ENCODE data around the gene RPL38.

RPL38 gene

GRCh38 chr17:74216505-74216904, 13.0 kb downstream of the RPL38 start:
- Histone ChIP-seq H3K4me3 (ENCODE audit: low read length) (no peak overlapping the region), H3K9me3 (ENCODE audit: low read length) (no peaks in the 10 kb centered on the region), H3K36me3 (ENCODE audit: insufficient read depth, low read length) (peaks cover 7% of the 10 kb centered on the region), H3K4me1 (ENCODE audit: insufficient read depth, low read length) (peaks cover 25% of the 10 kb centered on the region), H2AFZ (ENCODE audit: low read depth, low read length) (no peak overlapping the region), H3K27me3 (ENCODE audit: insufficient read depth, low read length) (no peaks in the 10 kb centered on the region)

DNA sequence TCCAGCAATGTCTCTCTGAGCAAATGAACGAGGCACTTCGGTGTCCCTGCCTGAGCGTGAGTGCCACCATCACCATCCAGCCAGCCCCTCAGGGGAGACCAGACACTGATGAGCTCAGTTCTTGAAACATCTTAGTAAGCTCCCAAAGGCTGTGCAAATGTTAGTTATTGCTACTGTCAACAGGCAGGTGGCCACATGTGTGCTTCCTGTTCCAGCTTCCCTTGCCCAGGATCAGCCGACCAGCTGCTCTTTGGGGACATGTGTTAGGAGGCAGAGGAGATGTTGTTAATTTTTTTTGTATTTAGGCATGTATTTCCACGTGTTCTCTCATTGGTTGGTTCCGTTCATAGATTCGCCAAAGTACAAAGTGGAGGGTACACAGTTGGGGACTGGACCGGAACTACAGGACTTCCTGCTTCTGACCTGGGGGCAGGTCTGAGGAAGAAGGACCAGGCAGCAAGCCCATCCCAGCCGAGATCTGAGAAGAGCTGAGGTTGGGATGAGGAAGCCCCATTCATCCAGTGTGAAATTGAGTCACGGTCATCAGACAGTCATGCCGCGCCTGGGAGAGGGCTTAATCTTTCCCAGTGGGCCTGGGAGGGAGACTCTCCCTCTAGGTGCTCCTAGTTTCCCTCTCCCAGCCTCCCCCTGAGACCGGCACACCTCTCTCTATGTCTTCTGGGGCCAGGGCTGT, 13.7 kb downstream of the RPL38 start:
- H3K9me3 ChIP-seq (ENCODE audit: low read length): no peaks in the 10 kb centered on the region
- no peaks in the 10 kb centered on the region for H3K27me3 ChIP-seq (ENCODE audit: insufficient read depth, low read length)
- no peak overlapping the region for H2AFZ ChIP-seq (ENCODE audit: low read depth, low read length)
- H3K36me3 ChIP-seq (ENCODE audit: insufficient read depth, low read length): peaks cover 7% of the 10 kb centered on the region
- peaks cover 18% of the 10 kb centered on the region for H3K4me1 ChIP-seq (ENCODE audit: insufficient read depth, low read length)
- H3K4me3 ChIP-seq (ENCODE audit: low read length): no peak overlapping the region

- Histone ChIP-seq H2AFZ (ENCODE audit: low read depth, low read length) (no peak overlapping the region), H3K36me3 (ENCODE audit: insufficient read depth, low read length) (peaks cover 13% of the 10 kb centered on the region)
Observed at GRCh38 chr17:74217888-74218287, 14.4 kb downstream of the RPL38 start.

DNA sequence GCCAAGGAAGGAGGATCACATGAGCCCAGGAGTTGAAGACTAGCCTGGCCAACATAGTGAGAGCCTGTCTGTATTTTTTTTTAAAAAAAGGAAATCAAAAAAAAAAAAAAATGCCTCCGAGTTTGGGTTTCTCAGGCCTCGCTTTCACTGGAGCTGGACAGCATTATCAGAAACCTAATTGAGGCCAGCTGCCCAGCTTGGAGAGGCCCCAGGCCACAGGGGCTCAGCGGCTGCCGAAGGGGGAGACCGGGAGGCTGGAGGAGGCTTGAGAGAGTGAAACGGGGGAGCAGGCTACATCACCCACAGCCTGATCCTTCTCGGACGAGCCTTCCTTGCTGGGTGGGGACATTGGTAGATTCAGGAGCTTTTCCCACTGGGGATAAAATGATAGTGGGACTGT, 15.0 kb downstream of the RPL38 start:
- Histone ChIP-seq H3K9me3 (ENCODE audit: low read length) (no peaks in the 10 kb centered on the region), H3K27me3 (ENCODE audit: insufficient read depth, low read length) (no peaks in the 10 kb centered on the region), H3K4me1 (ENCODE audit: insufficient read depth, low read length) (peaks cover 12% of the 10 kb centered on the region), H2AFZ (ENCODE audit: low read depth, low read length) (no peak overlapping the region), H3K36me3 (ENCODE audit: insufficient read depth, low read length) (peaks cover 17% of the 10 kb centered on the region), H3K4me3 (ENCODE audit: low read length) (no peak overlapping the region)

More at GRCh38 chr17:74217888-74218287, 14.4 kb downstream of the RPL38 start:
- Histone ChIP-seq H3K9me3 (ENCODE audit: low read length) (no peaks in the 10 kb centered on the region), H3K4me3 (ENCODE audit: low read length) (no peak overlapping the region), H3K4me1 (ENCODE audit: insufficient read depth, low read length) (peaks cover 15% of the 10 kb centered on the region), H3K27me3 (ENCODE audit: insufficient read depth, low read length) (no peaks in the 10 kb centered on the region)

GRCh38 chr17:74219576-74220133, 16.2 kb downstream of the RPL38 start:
- Histone ChIP-seq H3K4me1 (ENCODE audit: insufficient read depth, low read length) (peaks cover 3% of the 10 kb centered on the region), H3K9me3 (ENCODE audit: low read length) (no peaks in the 10 kb centered on the region), H3K4me3 (ENCODE audit: low read length) (no peak overlapping the region), H2AFZ (ENCODE audit: low read depth, low read length) (no peak overlapping the region), H3K36me3 (ENCODE audit: insufficient read depth, low read length) (peaks cover 28% of the 10 kb centered on the region), H3K27me3 (ENCODE audit: insufficient read depth, low read length) (no peaks in the 10 kb centered on the region)

DNA sequence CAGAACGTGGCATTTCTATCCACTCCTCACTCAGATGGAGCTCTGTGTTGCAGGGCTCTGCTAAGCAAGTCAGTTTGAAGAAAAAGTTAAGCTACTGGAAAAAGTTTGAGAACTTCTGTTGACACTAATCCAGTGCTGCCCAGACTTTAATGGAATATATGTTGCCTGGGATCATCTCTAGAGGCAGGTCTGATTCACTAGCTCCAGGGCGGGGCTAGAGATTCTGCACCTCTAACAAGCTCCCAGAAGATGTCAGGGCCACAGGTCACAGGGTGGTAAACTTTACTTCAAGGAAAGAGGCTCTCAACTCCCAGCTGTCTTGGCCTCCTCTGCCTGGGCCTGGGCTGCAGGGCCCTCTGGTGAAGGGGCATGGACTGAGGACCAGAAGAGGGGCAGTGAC, 16.7 kb downstream of the RPL38 start:
- Histone ChIP-seq H3K4me3 (ENCODE audit: low read length) (no peak overlapping the region), H3K4me1 (ENCODE audit: insufficient read depth, low read length) (no peaks in the 10 kb centered on the region), H3K36me3 (ENCODE audit: insufficient read depth, low read length) (peaks cover 31% of the 10 kb centered on the region), H3K27me3 (ENCODE audit: insufficient read depth, low read length) (no peaks in the 10 kb centered on the region), H3K9me3 (ENCODE audit: low read length) (no peaks in the 10 kb centered on the region), H2AFZ (ENCODE audit: low read depth, low read length) (no peak overlapping the region)

- H2AFZ ChIP-seq (ENCODE audit: low read depth, low read length): no peak overlapping the region
- peaks cover 40% of the 10 kb centered on the region for H3K36me3 ChIP-seq (ENCODE audit: insufficient read depth, low read length)
- H3K4me3 ChIP-seq (ENCODE audit: low read length): no peak overlapping the region
- H3K27me3 ChIP-seq (ENCODE audit: insufficient read depth, low read length): no peaks in the 10 kb centered on the region
- H3K9me3 ChIP-seq (ENCODE audit: low read length): no peaks in the 10 kb centered on the region
- H3K4me1 ChIP-seq (ENCODE audit: insufficient read depth, low read length): no peaks in the 10 kb centered on the region
Observed at GRCh38 chr17:74220946-74221818, 17.7 kb downstream of the RPL38 start.

- H3K9me3 ChIP-seq (ENCODE audit: low read length): no peaks in the 10 kb centered on the region
- no peak overlapping the region for H3K4me3 ChIP-seq (ENCODE audit: low read length)
- no peaks in the 10 kb centered on the region for H3K4me1 ChIP-seq (ENCODE audit: insufficient read depth, low read length)
- no peak overlapping the region for H2AFZ ChIP-seq (ENCODE audit: low read depth, low read length)
- H3K27me3 ChIP-seq (ENCODE audit: insufficient read depth, low read length): no peaks in the 10 kb centered on the region
- H3K36me3 ChIP-seq (ENCODE audit: insufficient read depth, low read length): peaks cover 36% of the 10 kb centered on the region
Observed at GRCh38 chr17:74222399-74222798, 18.9 kb downstream of the RPL38 start.

- no peaks in the 10 kb centered on the region for H3K9me3 ChIP-seq (ENCODE audit: low read length)
- no peak overlapping the region for H3K4me3 ChIP-seq (ENCODE audit: low read length)
- no peaks in the 10 kb centered on the region for H3K4me1 ChIP-seq (ENCODE audit: insufficient read depth, low read length)
- no peaks in the 10 kb centered on the region for H3K27me3 ChIP-seq (ENCODE audit: insufficient read depth, low read length)
- peaks cover 38% of the 10 kb centered on the region for H3K36me3 ChIP-seq (ENCODE audit: insufficient read depth, low read length)
- no peak overlapping the region for H2AFZ ChIP-seq (ENCODE audit: low read depth, low read length)
Observed at GRCh38 chr17:74223901-74224300, 20.4 kb downstream of the RPL38 start.

DNA sequence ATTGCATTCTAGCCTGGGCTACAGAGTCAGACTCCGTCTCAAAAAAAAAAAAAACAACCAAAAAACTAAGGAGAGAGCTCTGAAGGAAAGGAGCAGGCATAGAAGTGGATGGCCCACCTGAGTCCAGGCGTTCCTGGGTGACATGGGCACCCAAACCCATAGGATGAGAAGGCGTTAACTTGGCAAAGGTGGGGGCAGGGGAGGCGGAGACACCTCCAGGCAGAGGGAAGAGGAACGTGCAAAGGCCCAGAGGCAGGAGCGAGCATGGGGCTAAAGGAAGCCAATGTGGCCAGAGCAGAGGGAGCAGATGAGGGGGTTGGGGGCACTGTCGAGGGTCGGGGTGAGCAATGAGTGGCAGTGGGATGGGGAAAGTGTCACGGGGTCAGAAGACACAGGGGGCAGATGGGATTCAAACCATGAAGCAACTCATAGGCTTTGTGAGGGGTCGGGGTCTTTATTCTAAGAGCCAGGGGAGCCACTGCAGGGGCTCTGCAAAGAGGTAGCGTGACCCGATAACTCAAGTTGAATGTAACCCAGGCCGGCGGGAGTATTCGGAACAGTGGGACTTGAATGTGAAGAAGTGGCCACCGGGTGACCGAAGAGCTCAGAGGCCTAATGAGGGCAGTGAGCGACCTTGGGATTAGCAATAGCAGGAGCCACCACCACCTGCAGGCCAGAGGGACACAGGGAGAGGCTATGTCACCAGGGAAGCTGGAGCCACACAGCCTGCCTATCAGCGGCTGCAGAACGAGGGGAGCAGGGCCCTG, 21.7 kb downstream of the RPL38 start:
- no peak overlapping the region for H3K4me3 ChIP-seq (ENCODE audit: low read length)
- no peaks in the 10 kb centered on the region for H3K27me3 ChIP-seq (ENCODE audit: insufficient read depth, low read length)
- no peaks in the 10 kb centered on the region for H3K4me1 ChIP-seq (ENCODE audit: insufficient read depth, low read length)
- peaks cover 42% of the 10 kb centered on the region for H3K36me3 ChIP-seq (ENCODE audit: insufficient read depth, low read length)
- H3K9me3 ChIP-seq (ENCODE audit: low read length): no peaks in the 10 kb centered on the region
- H2AFZ ChIP-seq (ENCODE audit: low read depth, low read length): no peak overlapping the region

- no peak overlapping the region for H3K4me3 ChIP-seq (ENCODE audit: low read length)
- H3K4me1 ChIP-seq (ENCODE audit: insufficient read depth, low read length): no peaks in the 10 kb centered on the region
- H3K36me3 ChIP-seq (ENCODE audit: insufficient read depth, low read length): peaks cover 42% of the 10 kb centered on the region
- no peaks in the 10 kb centered on the region for H3K27me3 ChIP-seq (ENCODE audit: insufficient read depth, low read length)
- H2AFZ ChIP-seq (ENCODE audit: low read depth, low read length): no peak overlapping the region
- H3K9me3 ChIP-seq (ENCODE audit: low read length): no peaks in the 10 kb centered on the region
Observed at GRCh38 chr17:74226252-74226651, 22.8 kb downstream of the RPL38 start.

- Histone ChIP-seq H2AFZ (ENCODE audit: low read depth, low read length) (no peak overlapping the region), H3K9me3 (ENCODE audit: low read length) (no peaks in the 10 kb centered on the region), H3K27me3 (ENCODE audit: insufficient read depth, low read length) (no peaks in the 10 kb centered on the region), H3K36me3 (ENCODE audit: insufficient read depth, low read length) (peaks cover 40% of the 10 kb centered on the region), H3K4me3 (ENCODE audit: low read length) (no peak overlapping the region), H3K4me1 (ENCODE audit: insufficient read depth, low read length) (no peaks in the 10 kb centered on the region)
Observed at GRCh38 chr17:74227271-74228080, 24.0 kb downstream of the RPL38 start.

Measured in neuron (in vitro differentiated cells).